WERI-Rb-1 (cell line): ENCODE measurements around the gene DENND1A.

Experiments
- DNase-seq: peaks from one replicate; pipeline ENCODE4 v3.0.0-alpha.2; 2020
- H3K27ac ChIP-seq: fragments of 250-450 bp; sonication (Bioruptor Pico); 2 replicates; pipeline ENCODE4 v1.5.1; 2020; ENCODE audit warnings: mild to moderate bottlenecking, moderate library complexity
- H3K27me3 ChIP-seq: fragments of 250-450 bp; sonication (Bioruptor Pico); 2 replicates; pipeline ENCODE4 v1.5.1; 2021; ENCODE audit warnings: mild to moderate bottlenecking, low read depth, moderate library complexity; ENCODE audit not compliant: insufficient read depth, severe bottlenecking
- H3K36me3 ChIP-seq: fragments of 250-450 bp; sonication (Bioruptor Pico); 2 replicates; pipeline ENCODE4 v1.5.1; 2020; ENCODE audit warnings: mild to moderate bottlenecking, moderate library complexity
- H3K4me3 ChIP-seq: 2 replicates; pipeline ENCODE4 v1.5.1; 2011; ENCODE audit warnings: low read depth, mild to moderate bottlenecking, control low read depth, low read length
- H3K9me3 ChIP-seq: fragments of 250-450 bp; sonication (Bioruptor Pico); 2 replicates; pipeline ENCODE4 v1.5.1; 2021; ENCODE audit warnings: mild to moderate bottlenecking, moderate library complexity; ENCODE audit not compliant: severe bottlenecking
- TF ChIP-seq, protein P1 (sequence below): IDR thresholded peaks from 2 replicates; pipeline ENCODE4 v1.5.1; 2011; ENCODE audit warnings: low read depth, mild to moderate bottlenecking, control low read depth, inconsistent platforms, low read length

The DENND1A gene

DNA sequence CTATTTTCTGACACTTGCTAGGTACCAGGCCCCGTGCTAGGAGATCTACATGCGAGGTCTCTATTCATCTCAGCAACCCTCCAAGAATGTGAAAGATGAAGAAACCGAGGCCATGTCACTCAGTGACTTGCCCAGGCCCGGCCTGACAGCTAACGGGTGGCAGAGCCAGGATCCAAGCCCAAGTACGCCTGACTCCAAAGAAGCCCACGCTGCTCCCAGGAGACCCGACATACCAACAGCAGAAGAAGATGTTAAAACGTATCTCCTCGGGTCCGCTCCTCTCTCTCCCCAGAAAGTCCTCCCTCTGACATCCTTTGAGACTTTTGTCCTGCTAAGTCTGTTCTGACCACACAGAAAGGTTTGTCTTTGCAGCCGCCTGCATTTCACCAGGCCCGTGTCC lies 508.7 kb downstream of the DENND1A start:
- Histone ChIP-seq H3K4me3 (no peak overlapping the region), H3K27ac (no peak overlapping the region), H3K27me3 (no peaks in the 10 kb centered on the region), H3K36me3 (peaks cover 12% of the 10 kb centered on the region), H3K9me3 (no peaks in the 10 kb centered on the region)
- TF ChIP-seq, protein P1, sequence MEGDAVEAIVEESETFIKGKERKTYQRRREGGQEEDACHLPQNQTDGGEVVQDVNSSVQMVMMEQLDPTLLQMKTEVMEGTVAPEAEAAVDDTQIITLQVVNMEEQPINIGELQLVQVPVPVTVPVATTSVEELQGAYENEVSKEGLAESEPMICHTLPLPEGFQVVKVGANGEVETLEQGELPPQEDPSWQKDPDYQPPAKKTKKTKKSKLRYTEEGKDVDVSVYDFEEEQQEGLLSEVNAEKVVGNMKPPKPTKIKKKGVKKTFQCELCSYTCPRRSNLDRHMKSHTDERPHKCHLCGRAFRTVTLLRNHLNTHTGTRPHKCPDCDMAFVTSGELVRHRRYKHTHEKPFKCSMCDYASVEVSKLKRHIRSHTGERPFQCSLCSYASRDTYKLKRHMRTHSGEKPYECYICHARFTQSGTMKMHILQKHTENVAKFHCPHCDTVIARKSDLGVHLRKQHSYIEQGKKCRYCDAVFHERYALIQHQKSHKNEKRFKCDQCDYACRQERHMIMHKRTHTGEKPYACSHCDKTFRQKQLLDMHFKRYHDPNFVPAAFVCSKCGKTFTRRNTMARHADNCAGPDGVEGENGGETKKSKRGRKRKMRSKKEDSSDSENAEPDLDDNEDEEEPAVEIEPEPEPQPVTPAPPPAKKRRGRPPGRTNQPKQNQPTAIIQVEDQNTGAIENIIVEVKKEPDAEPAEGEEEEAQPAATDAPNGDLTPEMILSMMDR, result no peak
- no peak for DNase-seq

DNA sequence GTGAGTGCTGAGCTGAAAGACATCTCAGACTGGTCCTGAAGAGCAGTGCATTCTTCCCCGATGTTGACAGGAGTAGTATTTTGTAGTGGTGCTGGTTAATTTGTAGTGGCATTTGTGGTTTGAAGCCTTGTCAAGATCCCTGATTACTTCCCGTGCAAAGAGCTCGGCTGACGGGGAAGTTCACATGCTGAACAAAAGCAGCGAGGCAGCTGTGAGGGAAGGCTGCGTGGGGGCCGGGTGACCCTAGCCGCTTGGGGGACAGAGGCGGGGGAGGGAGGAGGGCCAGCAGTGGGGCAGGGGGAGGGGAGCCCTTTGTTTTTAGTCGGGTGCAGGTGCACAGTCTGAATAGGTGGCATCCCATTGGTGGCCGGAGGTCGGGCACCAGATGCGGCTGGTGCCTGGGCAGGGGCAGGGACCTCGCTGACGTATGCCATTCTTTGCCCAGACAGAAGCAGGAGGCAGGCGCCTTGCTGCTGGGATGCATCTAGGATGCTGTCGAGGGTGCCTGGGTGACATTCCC lies 509.3 kb downstream of the DENND1A start:
- TF ChIP-seq, protein P1, result no peak
- no peak for DNase-seq

DNA sequence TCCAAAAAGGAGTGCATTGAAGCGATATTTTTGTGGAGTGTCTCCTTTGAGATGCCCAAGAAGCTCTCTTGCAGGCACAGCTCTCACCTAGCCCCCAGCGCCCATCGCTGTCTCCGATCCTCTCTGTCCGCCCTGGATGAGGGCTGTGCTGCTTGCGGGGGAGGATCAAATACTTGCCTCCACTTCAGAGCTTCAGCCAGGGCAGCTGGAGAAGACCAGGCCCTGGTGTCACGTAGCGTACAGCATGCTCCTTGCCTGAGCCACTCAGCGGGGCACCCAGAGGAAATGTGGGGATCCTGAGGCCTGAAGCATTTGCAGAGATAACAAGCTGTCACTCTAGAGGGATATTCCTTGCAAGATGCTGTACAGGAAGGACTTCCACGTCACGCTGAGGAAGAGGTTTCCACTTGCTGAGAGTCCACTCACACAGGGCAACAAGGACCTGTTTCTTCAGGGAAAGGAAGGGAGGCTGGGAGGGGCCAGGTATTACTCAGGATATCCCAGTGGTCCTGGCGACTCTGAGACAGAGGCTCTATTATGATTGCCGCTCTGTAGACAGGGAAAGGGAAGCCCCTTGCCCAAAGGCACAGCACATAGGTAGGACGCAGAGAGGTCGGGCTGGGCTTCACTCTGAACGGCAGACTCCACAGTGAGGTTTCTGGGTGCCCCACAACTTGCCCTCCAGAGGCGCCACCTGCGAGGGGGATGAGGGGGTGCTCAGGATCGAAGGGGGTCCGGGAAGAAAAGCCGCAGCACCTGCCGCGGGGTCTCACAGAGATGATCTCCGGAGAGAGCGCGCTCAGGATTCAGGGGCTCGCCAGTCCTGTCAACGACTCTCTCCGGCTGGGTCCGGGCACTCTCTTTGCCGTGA lies 510.0 kb downstream of the DENND1A start:
- DNase-seq, result no peak

More for the DNA sequence above, 509.3 kb downstream of the DENND1A start:
- peaks cover 12% of the 10 kb centered on the region for H3K36me3 ChIP-seq
- H3K4me3 ChIP-seq, result no peak overlapping the region
- H3K27ac ChIP-seq, result no peak overlapping the region
- H3K27me3 ChIP-seq, result no peaks in the 10 kb centered on the region
- H3K9me3 ChIP-seq, result no peaks in the 10 kb centered on the region

DNA sequence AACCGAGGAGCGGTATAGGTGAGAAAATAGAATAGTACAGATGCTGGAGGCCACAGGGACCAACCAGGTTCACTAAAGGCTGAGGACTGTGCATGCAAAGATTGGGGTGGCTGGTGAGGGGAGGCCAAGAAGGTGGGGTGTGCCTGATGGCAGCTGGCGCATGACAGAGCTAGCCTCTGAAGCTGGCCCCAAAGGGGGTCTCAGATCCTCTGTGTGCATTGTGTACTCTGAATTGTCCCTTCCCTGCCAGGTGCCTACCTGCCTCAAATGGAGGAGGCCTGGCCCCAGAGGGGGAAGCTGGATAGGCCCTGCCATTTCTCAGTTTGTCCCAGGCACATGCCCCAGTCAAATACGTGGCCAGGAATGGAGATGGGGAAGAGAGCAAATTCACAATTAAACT lies 510.8 kb downstream of the DENND1A start:
- Histone ChIP-seq H3K4me3 (no peak overlapping the region), H3K27me3 (no peaks in the 10 kb centered on the region), H3K27ac (no peak overlapping the region), H3K36me3 (peaks cover 12% of the 10 kb centered on the region), H3K9me3 (no peaks in the 10 kb centered on the region)
- no peak for DNase-seq
- TF ChIP-seq, protein P1, result no peak

More for the DNA sequence above, 510.0 kb downstream of the DENND1A start:
- Histone ChIP-seq H3K27ac (no peak overlapping the region), H3K9me3 (no peaks in the 10 kb centered on the region), H3K36me3 (peaks cover 12% of the 10 kb centered on the region), H3K4me3 (no peak overlapping the region), H3K27me3 (no peaks in the 10 kb centered on the region)
- TF ChIP-seq, protein P1, result no peak

DNA sequence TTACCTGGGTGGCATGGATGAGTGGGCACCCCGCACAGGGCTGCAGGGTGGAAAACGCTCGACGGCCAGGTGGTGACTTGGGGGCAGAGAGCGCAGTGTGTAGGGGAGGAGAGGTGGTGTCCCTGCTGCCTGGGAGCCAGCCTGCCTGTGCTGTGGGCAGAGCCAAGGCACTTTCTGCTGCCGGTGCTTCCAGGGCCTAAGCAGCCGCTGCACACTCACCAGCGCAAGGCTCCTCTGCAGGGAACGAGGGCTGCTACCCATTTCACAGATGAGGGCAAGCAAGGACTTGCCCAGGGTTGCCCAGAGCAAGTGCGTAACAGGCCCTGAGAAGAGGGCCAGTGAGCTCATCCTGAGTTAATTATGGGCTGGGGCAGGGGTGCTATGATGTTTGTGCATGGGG lies 511.4 kb downstream of the DENND1A start:
- Histone ChIP-seq H3K36me3 (peaks cover 12% of the 10 kb centered on the region), H3K27me3 (no peaks in the 10 kb centered on the region), H3K4me3 (no peak overlapping the region), H3K27ac (no peak overlapping the region), H3K9me3 (no peaks in the 10 kb centered on the region)
- DNase-seq, result no peak
- TF ChIP-seq, protein P1, result no peak

DNA sequence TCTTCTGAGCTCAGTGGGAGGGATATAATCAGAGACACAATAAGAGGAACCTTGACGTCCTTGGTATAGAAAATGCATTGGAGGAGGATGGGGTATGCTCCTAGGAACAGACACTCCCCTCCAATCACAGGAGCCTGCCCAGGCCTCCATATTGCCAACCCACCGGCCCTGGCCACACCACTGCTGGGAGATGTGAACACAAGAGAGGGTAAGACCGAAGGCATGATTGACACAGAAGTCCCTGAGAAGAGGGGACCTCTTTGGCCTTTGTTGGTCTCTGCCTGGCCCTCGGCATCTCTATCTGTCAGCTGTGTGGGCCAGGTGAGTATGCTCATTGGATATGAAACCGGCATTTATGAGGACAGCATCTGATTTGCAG lies 511.9 kb downstream of the DENND1A start:
- Histone ChIP-seq H3K27ac (no peak overlapping the region), H3K4me3 (no peak overlapping the region), H3K9me3 (no peaks in the 10 kb centered on the region), H3K27me3 (no peaks in the 10 kb centered on the region), H3K36me3 (peaks cover 12% of the 10 kb centered on the region)
- DNase-seq, result no peak
- TF ChIP-seq, protein P1, result no peak
